Measurements from ENCODE around the gene SESN3. TPM values are rescaled to one million over a fixed set of nuclear protein-coding genes. Genes with fewer than 3 reads are reported as not detected.

The SESN3 gene
- total RNA-seq, 4 donors from 2014 or later = 57.9 to 106 (median 71.8) TPM

GRCh38 chr11:95248666-95249467, 17.9 kb upstream of the SESN3 start:
- peaks cover 0 to 24% (median 6%) of the 10 kb centered on the region in 4 donors for H3K4me1 ChIP-seq
- WGBS, 2 donors = 51 to 54% methylated on average over 4 of the region's 4 CpGs
- H3K9me3 ChIP-seq = no peaks in the 10 kb centered on the region
- no peak for DNase-seq (ENCODE audit: low spot score in 2 of 2)
- TF ChIP-seq EP300 (IDR thresholded peaks at IDR 0.05) = no peak
- no peak overlapping the region for H3K4me3 ChIP-seq
- no peaks in the 10 kb centered on the region for H3K27me3 ChIP-seq
- H3K36me3 ChIP-seq = no peaks in the 10 kb centered on the region
- peak overlapping the region in 2 of 4 donors; percentile 19 to 54 for H3K27ac ChIP-seq

DNA sequence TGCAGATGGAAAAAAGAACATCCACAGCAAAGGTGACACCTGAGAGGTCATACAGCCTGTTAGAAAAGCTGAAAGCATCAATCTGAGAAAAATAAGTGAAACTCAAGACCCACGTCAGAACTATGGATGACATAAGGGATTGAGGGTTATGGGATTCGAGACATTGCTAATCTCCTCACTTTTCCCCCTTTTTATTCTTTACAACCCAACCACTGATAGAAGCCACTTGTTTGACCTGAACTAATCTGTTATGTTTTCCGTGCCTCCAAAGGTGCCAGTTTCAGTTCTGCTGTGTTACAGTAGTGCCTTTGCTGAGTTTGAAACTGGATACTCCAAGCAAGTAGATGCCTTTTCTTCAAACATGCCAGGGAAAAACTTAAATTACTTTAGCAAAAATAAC, 16.9 kb upstream of the SESN3 start:
- no peak for TF ChIP-seq POLR2A (IDR thresholded peaks at IDR 0.05)
- TF ChIP-seq EP300 (IDR thresholded peaks at IDR 0.05) = no peak
- TF ChIP-seq CTCF (IDR thresholded peaks at IDR 0.05) = no peak
- no peak overlapping the region for H3K27ac ChIP-seq
- H3K27me3 ChIP-seq = no peaks in the 10 kb centered on the region
- H3K4me1 ChIP-seq = peaks cover 0 to 14% (median 2%) of the 10 kb centered on the region in 4 donors
- no peak overlapping the region for H3K4me3 ChIP-seq
- no peaks in the 10 kb centered on the region for H3K36me3 ChIP-seq
- 90 to 91% methylated on average over 3 of the region's 3 CpGs for WGBS, 2 donors
- no peak for DNase-seq (ENCODE audit: low spot score in 2 of 2)
- no peaks in the 10 kb centered on the region for H3K9me3 ChIP-seq

DNA sequence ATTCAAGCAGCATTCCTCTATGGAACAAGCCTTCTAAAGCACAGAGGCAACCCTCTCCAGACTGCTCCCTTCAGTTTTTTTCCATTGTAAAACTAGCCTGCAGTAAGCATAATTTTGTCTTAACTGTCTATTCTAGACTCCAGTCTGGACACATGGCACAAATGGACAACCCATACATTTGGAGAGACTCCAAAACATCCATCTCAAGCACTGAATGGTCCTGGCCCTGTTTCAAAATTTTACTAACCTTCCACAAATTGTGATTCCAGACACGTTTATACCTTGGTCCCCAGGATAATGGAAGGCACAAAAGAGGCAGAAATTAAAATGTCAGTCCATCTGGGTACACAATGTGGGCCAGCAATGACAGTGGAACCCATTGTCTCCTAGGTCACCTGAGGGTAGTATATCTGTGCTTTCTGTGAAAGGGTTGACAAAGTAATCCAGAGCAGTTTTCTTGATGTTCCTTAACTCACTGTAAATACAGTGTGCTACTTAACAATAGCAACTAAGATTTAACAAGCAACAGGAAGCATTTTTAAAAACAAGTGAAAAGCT, 16.2 kb upstream of the SESN3 start:
- 47 to 65% methylated on average over 1 of the region's 1 CpG for WGBS, 2 donors
- Histone ChIP-seq H3K27me3 (no peaks in the 10 kb centered on the region), H3K4me3 (no peak overlapping the region), H3K9me3 (no peaks in the 10 kb centered on the region), H3K27ac (no peak overlapping the region), H3K4me1 (peaks cover 0 to 8% (median 2%) of the 10 kb centered on the region in 4 donors), H3K36me3 (no peaks in the 10 kb centered on the region)
- TF ChIP-seq POLR2A (IDR thresholded peaks at IDR 0.05) (no peak), EP300 (IDR thresholded peaks at IDR 0.05) (no peak), CTCF (IDR thresholded peaks at IDR 0.05) (no peak)
- no peak for DNase-seq (ENCODE audit: low spot score in 2 of 2)

DNA sequence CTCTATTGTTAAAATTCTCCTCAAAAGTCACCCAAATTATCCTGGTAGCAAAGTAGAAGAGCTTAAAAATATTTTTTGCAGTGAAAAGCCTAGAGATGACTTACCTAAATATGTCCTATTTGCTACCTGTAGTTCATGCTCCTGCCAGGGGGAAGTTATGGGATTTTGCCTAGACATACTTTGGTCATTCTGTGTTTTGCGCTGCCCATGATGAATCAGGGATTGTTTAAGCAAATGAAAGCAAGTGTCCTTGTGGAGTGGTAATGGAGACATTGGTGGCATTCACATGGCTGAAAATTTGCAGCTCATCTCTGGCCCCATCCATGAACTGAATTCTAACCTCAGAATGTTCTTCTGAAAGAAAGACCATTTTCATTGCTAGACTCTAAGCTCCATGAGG, 14.6 kb upstream of the SESN3 start:
- DNase-seq (ENCODE audit: low spot score in 2 of 2) = no peak
- no peaks in the 10 kb centered on the region for H3K36me3 ChIP-seq
- H3K4me1 ChIP-seq = peaks cover 0 to 15% (median 2%) of the 10 kb centered on the region in 4 donors
- no peak overlapping the region for H3K27ac ChIP-seq
- H3K4me3 ChIP-seq = no peak overlapping the region
- TF ChIP-seq POLR2A (IDR thresholded peaks at IDR 0.05) = no peak
- no peak for TF ChIP-seq CTCF (IDR thresholded peaks at IDR 0.05)
- no peak for TF ChIP-seq EP300 (IDR thresholded peaks at IDR 0.05)
- no peaks in the 10 kb centered on the region for H3K9me3 ChIP-seq
- H3K27me3 ChIP-seq = no peaks in the 10 kb centered on the region
- 94 to 100% methylated on average over 1 of the region's 1 CpG for WGBS, 2 donors

DNA sequence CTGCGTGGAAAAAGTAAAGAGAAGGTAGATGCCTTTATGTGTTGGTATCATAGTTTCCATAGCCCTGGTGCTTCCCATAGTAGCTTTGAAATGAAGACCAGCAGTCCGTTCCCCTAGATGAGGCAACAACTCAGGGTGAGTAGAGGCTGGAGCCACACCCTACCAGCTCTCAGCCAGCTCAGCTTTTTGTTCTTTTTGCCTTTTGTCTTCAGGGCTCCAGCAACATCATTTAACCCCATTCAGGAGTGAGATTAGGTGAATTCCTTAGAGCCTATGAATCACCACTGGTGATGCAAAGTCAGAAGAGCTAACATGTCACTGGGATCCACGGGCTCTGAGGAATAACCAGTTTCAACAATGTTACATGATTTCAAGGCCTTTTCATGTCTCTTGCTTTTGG, 14.0 kb upstream of the SESN3 start:
- no peak for TF ChIP-seq EP300 (IDR thresholded peaks at IDR 0.05)
- no peak for TF ChIP-seq CTCF (IDR thresholded peaks at IDR 0.05)
- TF ChIP-seq POLR2A (IDR thresholded peaks at IDR 0.05) = no peak
- Histone ChIP-seq H3K27me3 (no peaks in the 10 kb centered on the region), H3K27ac (no peak overlapping the region), H3K36me3 (no peaks in the 10 kb centered on the region), H3K9me3 (no peaks in the 10 kb centered on the region), H3K4me3 (no peak overlapping the region), H3K4me1 (peaks cover 0 to 15% (median 2%) of the 10 kb centered on the region in 4 donors)
- 53 to 57% methylated on average over 3 of the region's 3 CpGs for WGBS, 2 donors
- DNase-seq (ENCODE audit: low spot score in 2 of 2) = no peak
